Activated naive CD8-positive, alpha-beta T cell treated with anti-CD3 and anti-CD28 coated beads, Interleukin-2, amount 50 U/mL, for 16 hours (primary cell): ENCODE results near the gene IRAK2.

Experiments
- DNase-seq: peaks from one replicate; pipeline ENCODE4 v3.0.0-alpha.2; 2020; ENCODE audit warnings: low read depth, low spot score

The IRAK2 gene

GRCh38 chr3:10188804-10189556, 24.3 kb downstream of the IRAK2 start:
- no peak for DNase-seq

- DNase-seq = no peak
Measured at GRCh38 chr3:10189557-10190354, 25.0 kb downstream of the IRAK2 start.

GRCh38 chr3:10192953-10193691, 28.4 kb downstream of the IRAK2 start:
- DNase-seq = no peak

GRCh38 chr3:10193692-10194327, 29.1 kb downstream of the IRAK2 start:
- DNase-seq = no peak

- DNase-seq = no peak
Measured at GRCh38 chr3:10194328-10195071, 29.8 kb downstream of the IRAK2 start.

GRCh38 chr3:10195366-10196089, 30.8 kb downstream of the IRAK2 start:
- DNase-seq = no peak

- no peak for DNase-seq
Measured at GRCh38 chr3:10196389-10197052, 31.8 kb downstream of the IRAK2 start.

GRCh38 chr3:10198226-10198625, 33.5 kb downstream of the IRAK2 start:
- DNase-seq = no peak

GRCh38 chr3:10198761-10199649, 34.3 kb downstream of the IRAK2 start:
- DNase-seq = no peak

GRCh38 chr3:10204921-10205320, 40.2 kb downstream of the IRAK2 start:
- no peak for DNase-seq

- no peak for DNase-seq
Measured at GRCh38 chr3:10205451-10206165, 40.9 kb downstream of the IRAK2 start.

GRCh38 chr3:10206166-10206511, 41.4 kb downstream of the IRAK2 start:
- no peak for DNase-seq

GRCh38 chr3:10213156-10213792, 48.6 kb downstream of the IRAK2 start:
- no peak for DNase-seq

GRCh38 chr3:10215578-10216368, 51.1 kb downstream of the IRAK2 start:
- no peak for DNase-seq

- DNase-seq = no peak
Measured at GRCh38 chr3:10217359-10217758, 52.6 kb downstream of the IRAK2 start.

- no peak for DNase-seq
Measured at GRCh38 chr3:10219737-10220136, 55.0 kb downstream of the IRAK2 start.
